H9 (cell line): ENCODE data around the gene IL26. TPM values are rescaled to one million over a fixed set of nuclear protein-coding genes. Genes with fewer than 3 reads are reported as not detected.

ENCODE experiments used
- DNase-seq: peaks from one replicate; pipeline ENCODE4 v3.0.0-alpha.2; 2017
- H2AFZ ChIP-seq: one replicate; pipeline ENCODE4 v1.6.1; 2013; ENCODE audit warnings: mild to moderate bottlenecking, low read length, control low read depth, moderate library complexity
- H2AK5ac ChIP-seq: 2 replicates; pipeline ENCODE4 v1.6.1; 2013; ENCODE audit warnings: low read length, control low read depth, mixed read lengths; ENCODE audit not compliant: insufficient read length
- H2BK120ac ChIP-seq: one replicate; pipeline ENCODE4 v1.6.1; 2013; ENCODE audit warnings: low read depth, mild to moderate bottlenecking, low read length, control low read depth, inconsistent platforms; ENCODE audit not compliant: poor library complexity, severe bottlenecking
- H2BK12ac ChIP-seq: 2 replicates; pipeline ENCODE4 v1.6.1; 2013; ENCODE audit warnings: low read length, control low read depth, mixed read lengths, low read depth; ENCODE audit not compliant: insufficient read length
- H2BK15ac ChIP-seq: 2 replicates; pipeline ENCODE4 v1.6.1; 2013; ENCODE audit warnings: low read depth, low read length, control low read depth
- H2BK20ac ChIP-seq: one replicate; pipeline ENCODE4 v1.6.1; 2013; ENCODE audit warnings: low read depth, mild to moderate bottlenecking, low read length, control low read depth, inconsistent platforms; ENCODE audit not compliant: poor library complexity, severe bottlenecking
- H2BK5ac ChIP-seq: 2 replicates; pipeline ENCODE4 v1.6.1; 2013; ENCODE audit warnings: low read length, control low read depth, mixed read lengths; ENCODE audit not compliant: insufficient read length
- H3K14ac ChIP-seq: 2 replicates; pipeline ENCODE4 v1.6.1; 2013; ENCODE audit warnings: low read length, control low read depth; ENCODE audit not compliant: insufficient read depth
- H3K18ac ChIP-seq: 2 replicates; pipeline ENCODE4 v1.6.1; 2013; ENCODE audit warnings: low read depth, mild to moderate bottlenecking, mixed read lengths, low read length, control low read depth; ENCODE audit not compliant: insufficient read length
- H3K23ac ChIP-seq: 2 replicates; pipeline ENCODE4 v1.6.1; 2013; ENCODE audit warnings: low read length, control low read depth, mixed read lengths, low read depth; ENCODE audit not compliant: insufficient read length
- H3K23me2 ChIP-seq: 2 replicates; pipeline ENCODE4 v1.6.1; 2013; ENCODE audit warnings: low read depth, mild to moderate bottlenecking, mixed read lengths, low read length, control low read depth; ENCODE audit not compliant: insufficient read length, poor library complexity, severe bottlenecking
- H3K27ac ChIP-seq: 2 replicates; pipeline ENCODE4 v1.5.1; 2013; ENCODE audit warnings: low read length, control low read depth, mixed read lengths, low read depth; ENCODE audit not compliant: insufficient read length
- H3K27me3 ChIP-seq: 2 replicates; pipeline ENCODE4 v1.6.1; 2013; ENCODE audit warnings: low read length, control low read depth, inconsistent platforms; ENCODE audit not compliant: insufficient read depth
- H3K4ac ChIP-seq: 2 replicates; pipeline ENCODE4 v1.6.1; 2013; ENCODE audit warnings: low read depth, mild to moderate bottlenecking, control low read depth, inconsistent platforms, low read length, moderate library complexity
- H3K4me1 ChIP-seq: 2 replicates; pipeline ENCODE4 v1.6.1; 2013; ENCODE audit warnings: low read length, control low read depth, inconsistent platforms; ENCODE audit not compliant: insufficient read depth
- H3K4me2 ChIP-seq: 2 replicates; pipeline ENCODE4 v1.6.1; 2013; ENCODE audit warnings: low read length, control low read depth, mixed read lengths; ENCODE audit not compliant: insufficient read length, insufficient read depth
- H3K56ac ChIP-seq: 2 replicates; pipeline ENCODE4 v1.6.1; 2013; ENCODE audit warnings: low read depth, mild to moderate bottlenecking, mixed read lengths, low read length, control low read depth; ENCODE audit not compliant: insufficient read length
- H3K79me1 ChIP-seq: 2 replicates; pipeline ENCODE4 v1.6.1; 2013; ENCODE audit warnings: low read depth, mild to moderate bottlenecking, moderate library complexity, low read length, control low read depth, inconsistent platforms; ENCODE audit not compliant: insufficient read depth, poor library complexity, severe bottlenecking
- H3K79me2 ChIP-seq: 2 replicates; pipeline ENCODE4 v1.6.1; 2013; ENCODE audit warnings: low read length, control low read depth, inconsistent platforms; ENCODE audit not compliant: insufficient read depth
- H3K9ac ChIP-seq: 2 replicates; pipeline ENCODE4 v1.6.1; 2013; ENCODE audit warnings: low read length, control low read depth, mixed read lengths; ENCODE audit not compliant: insufficient read length; ENCODE audit errors: extremely low read depth
- H3K9me3 ChIP-seq: one replicate; pipeline ENCODE4 v1.6.1; 2013; ENCODE audit warnings: low read depth, low read length, inconsistent platforms; ENCODE audit not compliant: control insufficient read depth
- H3T11ph ChIP-seq: one replicate; pipeline ENCODE4 v1.6.1; 2013; ENCODE audit warnings: mild to moderate bottlenecking, low read length, control low read depth, inconsistent platforms
- H4K20me1 ChIP-seq: one replicate; pipeline ENCODE4 v1.6.1; 2013; ENCODE audit not compliant: control insufficient read depth, insufficient read length, insufficient read depth
- H4K5ac ChIP-seq: 2 replicates; pipeline ENCODE4 v1.6.1; 2013; ENCODE audit warnings: low read depth, mild to moderate bottlenecking, mixed read lengths, low read length, control low read depth; ENCODE audit not compliant: insufficient read length
- H4K8ac ChIP-seq: replicated peaks from 2 replicates; pipeline ENCODE4 v1.6.1; 2013; ENCODE audit warnings: low read length, control low read depth, mixed read lengths, low read depth; ENCODE audit not compliant: insufficient read length
- H4K91ac ChIP-seq: 2 replicates; pipeline ENCODE4 v1.6.1; 2013; ENCODE audit warnings: low read depth, mild to moderate bottlenecking, moderate library complexity, mixed read lengths, low read length, control low read depth; ENCODE audit not compliant: insufficient read length
- H3K27ac Mint-ChIP-seq, 3 experiments: 2 replicates in 2 of 3; 3 replicates in 1 of 3; pipeline ENCODE4 v1.8.0; 2020 to 2021; ENCODE audit warnings: mixed read lengths in 3 of 3, mild to moderate bottlenecking in 1 of 3, moderate library complexity in 1 of 3
- H3K27me3 Mint-ChIP-seq: 2 replicates; pipeline ENCODE4 v1.8.0; 2021; ENCODE audit warnings: low read depth, mild to moderate bottlenecking, moderate library complexity, mixed read lengths
- H3K36me3 Mint-ChIP-seq, 3 experiments: 2 replicates in 2 of 3; 3 replicates in 1 of 3; pipeline ENCODE4 v1.8.0; 2020 to 2021; ENCODE audit warnings: low read depth in 3 of 3, mixed read lengths in 3 of 3; ENCODE audit not compliant: insufficient read depth in 1 of 3
- H3K4me1 Mint-ChIP-seq, 2 experiments: 2 replicates each; pipeline ENCODE4 v1.8.0; 2020; ENCODE audit warnings: mixed read lengths in 2 of 2
- H3K4me3 Mint-ChIP-seq, 2 experiments: 2 replicates in 1 of 2; 3 replicates in 1 of 2; pipeline ENCODE4 v1.8.0; 2020 to 2021; ENCODE audit warnings: mild to moderate bottlenecking in 2 of 2, mixed read lengths in 2 of 2, moderate library complexity in 1 of 2
- H3K9me3 Mint-ChIP-seq, 2 experiments: 2 replicates in 1 of 2; 3 replicates in 1 of 2; pipeline ENCODE4 v1.8.0; 2020; ENCODE audit warnings: mild to moderate bottlenecking in 2 of 2, mixed read lengths in 2 of 2, moderate library complexity in 1 of 2
- CTCF ChIP-seq: fragments of 200-600 bp; sonication (generic); conservative IDR thresholded peaks from 3 replicates; pipeline ENCODE4 v1.8.0; 2021; ENCODE audit warnings: antibody characterized with exemption, mild to moderate bottlenecking
- WGBS: extraction: QIAGEN DNeasy Blood & Tissue Kit; methylation state at CpG from one replicate; pipeline ENCODE4 v1.1.7; 2013; ENCODE audit warnings: missing lambda C conversion rate, low lambda C conversion rate, mixed read lengths; ENCODE audit not compliant: insufficient read length; ENCODE audit errors: extremely low coverage; 5-methylcytosine and 5-hydroxymethylcytosine counted together
- total RNA-seq: library from RNA; stranded (reverse); gene quantifications from 2 replicates; pipeline ENCODE4 v1.2.1, GENCODE V29; 2021

Gene IL26
- total RNA-seq, 1 experiment from 2014 or later = not detected

GRCh38 chr12:68246350-68246749 is 20.7 kb upstream of the IL26 start:
- no peak overlapping the region for H3K9ac ChIP-seq
- H3K23me2 ChIP-seq = no peaks in the 10 kb centered on the region
- no peak overlapping the region for H2BK5ac ChIP-seq
- peaks cover 15 to 17% of the 10 kb centered on the region in 2 experiments for H3K9me3 Mint-ChIP-seq
- H3K27me3 Mint-ChIP-seq = no peaks in the 10 kb centered on the region
- no peak overlapping the region for H3K27ac ChIP-seq
- TF ChIP-seq CTCF = peak; percentile 34; the same call in 2 of the 3 replicates
- no peak overlapping the region for H3K23ac ChIP-seq
- peaks cover 2 to 17% of the 10 kb centered on the region in 2 experiments; a peak in 2 of 4 replicates for H3K4me1 Mint-ChIP-seq
- H3K79me1 ChIP-seq = no peaks in the 10 kb centered on the region
- H2AFZ ChIP-seq = no peak overlapping the region
- H3K79me2 ChIP-seq = no peaks in the 10 kb centered on the region
- H3K4me3 Mint-ChIP-seq = no peak overlapping the region
- no peaks in the 10 kb centered on the region for H3K27me3 ChIP-seq
- no peak overlapping the region for H3K27ac Mint-ChIP-seq
- no peaks in the 10 kb centered on the region for H3K9me3 ChIP-seq
- H2BK20ac ChIP-seq = no peak overlapping the region
- H3K36me3 Mint-ChIP-seq = peaks cover 0 to 16% (median 4%) of the 10 kb centered on the region in 3 experiments; a peak in 4 of 7 replicates
- H4K8ac ChIP-seq = no peak overlapping the region
- no peak overlapping the region for H3T11ph ChIP-seq
- no peak overlapping the region for H3K14ac ChIP-seq
- no peak overlapping the region for H3K4me2 ChIP-seq
- H3K18ac ChIP-seq = no peak overlapping the region
- no peak overlapping the region for H2AK5ac ChIP-seq
- no CpG with 5 or more reads among the region's 6 CpGs for WGBS
- DNase-seq = no peak
- H2BK120ac ChIP-seq = no peak overlapping the region
- no peak overlapping the region for H2BK15ac ChIP-seq
- H4K20me1 ChIP-seq = no peaks in the 10 kb centered on the region
- H3K4ac ChIP-seq = no peak overlapping the region
- no peak overlapping the region for H4K91ac ChIP-seq
- H3K4me1 ChIP-seq = no peaks in the 10 kb centered on the region
- H2BK12ac ChIP-seq = no peak overlapping the region
- H4K5ac ChIP-seq = no peak overlapping the region
- no peak overlapping the region for H3K56ac ChIP-seq
